ENCODE measurements around the gene CFI. TPM values are rescaled to one million over a fixed set of nuclear protein-coding genes. Genes with fewer than 3 reads are reported as not detected.

CFI gene
- total and polyA plus RNA-seq, 2 of the 8 experiments (the other 6 are each of a cell fraction or from before 2014, with no cell fraction given) = not detected

DNA sequence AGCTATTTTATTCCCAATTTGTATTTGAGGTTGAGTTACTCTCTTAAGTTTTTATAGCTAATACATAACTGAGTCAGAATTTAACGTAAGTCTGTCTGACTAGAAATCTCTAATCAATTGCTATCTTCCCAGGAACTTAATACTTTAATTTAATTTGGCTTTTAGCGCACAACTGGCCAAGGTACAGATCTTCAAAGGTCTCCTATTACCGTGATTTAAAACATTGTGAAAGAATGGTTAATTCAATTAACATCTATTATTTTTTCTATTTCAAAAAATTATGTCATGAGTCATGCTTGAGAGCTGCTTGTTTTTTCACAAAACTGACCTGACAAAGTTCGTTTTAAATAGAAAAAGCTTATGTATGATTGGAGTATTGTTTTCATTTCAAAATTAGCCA, 49.9 kb downstream of the CFI start (continued):
- TF ChIP-seq BACH1 (IDR thresholded peaks at IDR 0.05; ENCODE audit: low read length) = no peak
- TF ChIP-seq, protein P1, sequence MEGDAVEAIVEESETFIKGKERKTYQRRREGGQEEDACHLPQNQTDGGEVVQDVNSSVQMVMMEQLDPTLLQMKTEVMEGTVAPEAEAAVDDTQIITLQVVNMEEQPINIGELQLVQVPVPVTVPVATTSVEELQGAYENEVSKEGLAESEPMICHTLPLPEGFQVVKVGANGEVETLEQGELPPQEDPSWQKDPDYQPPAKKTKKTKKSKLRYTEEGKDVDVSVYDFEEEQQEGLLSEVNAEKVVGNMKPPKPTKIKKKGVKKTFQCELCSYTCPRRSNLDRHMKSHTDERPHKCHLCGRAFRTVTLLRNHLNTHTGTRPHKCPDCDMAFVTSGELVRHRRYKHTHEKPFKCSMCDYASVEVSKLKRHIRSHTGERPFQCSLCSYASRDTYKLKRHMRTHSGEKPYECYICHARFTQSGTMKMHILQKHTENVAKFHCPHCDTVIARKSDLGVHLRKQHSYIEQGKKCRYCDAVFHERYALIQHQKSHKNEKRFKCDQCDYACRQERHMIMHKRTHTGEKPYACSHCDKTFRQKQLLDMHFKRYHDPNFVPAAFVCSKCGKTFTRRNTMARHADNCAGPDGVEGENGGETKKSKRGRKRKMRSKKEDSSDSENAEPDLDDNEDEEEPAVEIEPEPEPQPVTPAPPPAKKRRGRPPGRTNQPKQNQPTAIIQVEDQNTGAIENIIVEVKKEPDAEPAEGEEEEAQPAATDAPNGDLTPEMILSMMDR (IDR thresholded peaks at IDR 0.05; ENCODE audit: control extremely low read depth in 1 of 3, insufficient read depth in 1 of 3, low read depth in 1 of 3, low read length in 3 of 3) = no peak

Data from H1 (cell line).